CD4-positive, alpha-beta T cell treated with Interleukin-15 for 4 hours (primary cell): ENCODE measurements around the gene RPS29.

ENCODE experiments used
- DNase-seq: peaks from one replicate; pipeline ENCODE4 v3.0.0-alpha.2; 2020; ENCODE audit warnings: low spot score

The RPS29 gene

GRCh38 chr14:49550286-49551184, 35.6 kb downstream of the RPS29 start:
- DNase-seq, result no peak

- DNase-seq, result no peak
These were observed 36.3 kb downstream of the RPS29 start for GRCh38 chr14:49549881-49550280.

DNA sequence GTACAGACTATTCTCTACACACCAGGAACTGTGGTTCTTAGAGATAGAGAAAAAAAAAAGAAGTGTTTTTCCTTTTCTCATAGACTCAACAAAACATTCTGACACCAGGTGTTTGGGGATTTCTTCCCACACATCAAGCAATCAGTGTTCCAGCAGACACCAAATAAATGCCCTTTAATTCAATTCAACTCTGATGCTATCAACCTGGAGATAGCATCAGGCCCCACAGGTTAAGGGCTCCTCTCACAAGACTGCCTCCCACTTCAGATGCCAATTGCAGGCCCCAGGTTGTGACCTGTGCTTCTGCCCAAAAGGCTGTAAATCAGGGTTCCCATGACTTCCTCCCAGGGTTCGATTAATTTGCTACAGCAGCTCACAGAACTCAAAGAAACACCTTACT, 36.7 kb downstream of the RPS29 start:
- no peak for DNase-seq

DNA sequence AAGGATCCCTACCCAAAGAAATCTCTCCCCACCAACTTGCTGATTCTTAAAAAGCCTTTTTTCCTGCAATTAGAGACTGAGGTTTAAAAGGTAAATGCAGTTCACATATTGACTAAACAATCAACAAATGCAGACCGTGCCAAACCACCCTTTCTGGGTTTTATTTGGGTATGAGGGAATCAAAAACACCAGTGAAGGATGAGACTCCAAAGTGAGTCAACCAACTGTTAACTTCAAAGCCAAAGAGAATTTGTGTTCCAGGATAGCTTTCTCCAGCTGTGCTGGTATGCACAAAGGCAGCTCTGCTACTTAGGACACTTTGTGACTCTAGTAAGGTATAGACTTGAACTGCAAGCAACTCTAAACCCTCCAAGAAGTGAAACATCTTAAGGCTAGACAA, 39.4 kb downstream of the RPS29 start:
- no peak for DNase-seq

DNA sequence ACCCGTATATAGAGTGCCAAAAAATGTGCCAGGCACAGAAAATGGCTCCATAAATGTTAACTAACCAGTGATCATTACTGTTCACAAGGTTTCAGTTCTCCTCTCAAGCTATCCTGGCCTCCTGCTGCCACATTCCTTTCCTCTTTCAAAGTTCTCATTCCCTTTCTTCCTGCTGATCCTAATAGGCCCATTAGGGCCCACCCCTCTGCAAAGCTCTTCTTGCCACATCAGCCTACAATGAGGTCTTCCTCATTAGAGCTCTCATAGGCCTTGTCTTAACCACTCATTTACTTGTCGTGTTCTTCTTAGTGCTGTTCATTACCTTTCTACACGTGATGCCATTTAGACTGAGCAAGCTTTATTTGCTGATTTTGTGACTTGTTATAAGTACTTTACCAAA, 40.5 kb downstream of the RPS29 start:
- DNase-seq, result no peak

GRCh38 chr14:49545071-49545470, 41.1 kb downstream of the RPS29 start:
- DNase-seq, result no peak

DNA sequence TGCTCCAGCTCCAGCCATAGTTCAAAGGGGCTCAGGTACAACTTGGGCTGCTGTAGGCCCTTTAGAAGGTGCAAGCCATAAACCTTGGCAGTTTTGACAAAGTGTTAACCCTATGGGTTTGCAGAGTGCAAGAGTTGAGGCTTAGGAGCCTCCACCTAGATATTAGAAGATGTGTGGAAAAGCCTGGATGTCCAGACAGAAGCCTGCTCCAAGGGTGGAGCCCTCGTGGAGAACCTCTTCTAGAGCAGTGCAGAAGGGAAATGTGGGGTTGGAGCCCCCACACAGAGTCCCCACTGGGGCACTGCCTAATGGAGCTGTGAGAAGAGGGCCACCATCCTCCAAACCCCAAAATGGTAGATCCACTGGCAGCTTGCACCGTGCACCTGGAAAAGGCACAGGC, 45.1 kb downstream of the RPS29 start:
- no peak for DNase-seq

GRCh38 chr14:49538852-49539251, 47.3 kb downstream of the RPS29 start:
- no peak for DNase-seq
